Measurements from ENCODE around the gene LRCH1. TPM values are rescaled to one million over a fixed set of nuclear protein-coding genes. Genes with fewer than 3 reads are reported as not detected.

The LRCH1 gene
- total and polyA plus RNA-seq, 8 donors: 2.0 to 10.5 (median 3.8) TPM

GRCh38 chr13:46796515-46797474, 243.8 kb downstream of the LRCH1 start, which contains the start of gene ESD:
Gene ESD, minus strand, starts transcription at chr13:46797161. Its CDS starts 5,748 bp downstream, at chr13:46791413.
- H3K36me3 ChIP-seq: no peaks in the 10 kb centered on the region
- peak within 1 kb of the TSS; percentile 72 to 93 (median 83) for H3K27ac ChIP-seq
- H3K27me3 ChIP-seq: no peaks in the 10 kb centered on the region
- H3K4me3 ChIP-seq: peak within 1 kb of the TSS; percentile 64 to 93 (median 78)
- FAIRE-seq: no peak
- peak; percentile 89 to 94 (median 92) for DNase-seq
- TF ChIP-seq CTCF (IDR thresholded peaks at IDR 0.05): no peak
- ATAC-seq: peak; percentile 96 to 99 (median 98)
- H3K4me1 ChIP-seq: peaks cover 4 to 20% (median 14%) of the 10 kb centered on the region in 3 donors
- 1% methylated on average over 75 to 77 of the region's 77 CpGs for WGBS, 2 donors
- intact Hi-C loops (cut with DNase I): no loop called here
- H3K9me3 ChIP-seq: no peaks in the 10 kb centered on the region

- H3K27me3 ChIP-seq: peaks cover 0 to 2% (median 0%) of the 10 kb centered on the region in 4 donors
- peak overlapping the region; percentile 64 to 93 (median 78) for H3K4me3 ChIP-seq
- DNase-seq (no peak), ATAC-seq (peak in 2 of 4 donors; percentile 2 to 17), FAIRE-seq (no peak)
- H3K4me1 ChIP-seq: peaks cover 4 to 20% (median 14%) of the 10 kb centered on the region in 3 donors
- intact Hi-C loops (cut with DNase I): no loop called here
- no peak for TF ChIP-seq CTCF (IDR thresholded peaks at IDR 0.05)
- H3K9me3 ChIP-seq: no peaks in the 10 kb centered on the region
- WGBS, 2 donors: 17 to 23% methylated on average over 9 of the region's 9 CpGs
- peak overlapping the region; percentile 72 to 93 (median 83) for H3K27ac ChIP-seq
- no peaks in the 10 kb centered on the region for H3K36me3 ChIP-seq
Measured at GRCh38 chr13:46797501-46798237, 244.7 kb downstream of the LRCH1 start.

GRCh38 chr13:46799139-46799538, 246.2 kb downstream of the LRCH1 start:
- WGBS, 2 donors: 71 to 83% methylated on average over 4 of the region's 4 CpGs
- FAIRE-seq: no peak
- no peak overlapping the region for H3K4me3 ChIP-seq
- no peaks in the 10 kb centered on the region for H3K36me3 ChIP-seq
- peaks cover 0 to 3% (median 0%) of the 10 kb centered on the region in 4 donors for H3K27me3 ChIP-seq
- TF ChIP-seq CTCF (IDR thresholded peaks at IDR 0.05): no peak
- no peak for DNase-seq
- no peaks in the 10 kb centered on the region for H3K9me3 ChIP-seq
- no peak for ATAC-seq
- intact Hi-C loops (cut with DNase I): no loop called here
- H3K27ac ChIP-seq: no peak overlapping the region
- peaks cover 4 to 20% (median 14%) of the 10 kb centered on the region in 3 donors for H3K4me1 ChIP-seq

- Histone ChIP-seq H3K27me3 (peaks cover 0 to 3% (median 0%) of the 10 kb centered on the region in 4 donors), H3K27ac (no peak overlapping the region), H3K4me1 (peaks cover 0 to 7% (median 6%) of the 10 kb centered on the region in 3 donors), H3K4me3 (no peak overlapping the region), H3K9me3 (no peaks in the 10 kb centered on the region), H3K36me3 (no peaks in the 10 kb centered on the region)
- ATAC-seq (no peak), DNase-seq (no peak), FAIRE-seq (no peak)
- 64 to 65% methylated on average over 1 of the region's 1 CpG for WGBS, 2 donors
- TF ChIP-seq CTCF (IDR thresholded peaks at IDR 0.05): no peak
- intact Hi-C loops (cut with DNase I): no loop called here
Measured at GRCh38 chr13:46801858-46802257, 248.9 kb downstream of the LRCH1 start.

Other genes with a start within 250 kb of the LRCH1 start
- 1 to 10 TPM in 2 of 6 donors, under 1 TPM in 4; 0.46 to 3.2 (median 0.68) TPM for gene RUBCNL, start 165.9 kb upstream of the LRCH1 start, total RNA-seq
- gene RUBCNL, start 165.9 kb upstream of the LRCH1 start, polyA plus RNA-seq: 1 to 10 TPM in 1 of 2 donors, under 1 TPM in 1; 0.91 to 1.2 TPM
- gene ESD, start 244.0 kb downstream of the LRCH1 start, total RNA-seq: 10 to 100 TPM; 19.2 to 40.4 (median 31.0) TPM
- 10 to 100 TPM; 24.4 to 58.9 TPM for gene ESD, start 244.0 kb downstream of the LRCH1 start, polyA plus RNA-seq

Measured in pancreas (tissue), 10 donors.